Hepatocyte (in vitro differentiated cells): ENCODE results near the gene CHID1. TPM values are rescaled to one million over a fixed set of nuclear protein-coding genes. Genes with fewer than 3 reads are reported as not detected.

ENCODE experiments used
- DNase-seq: peaks from one replicate; pipeline ENCODE4 v3.0.0-alpha.2; 2016; ENCODE audit warnings: low spot score
- H2AFZ ChIP-seq: fragments of 200-600 bp; sonication (generic); 2 replicates; pipeline ENCODE4 v1.6.0; 2016; ENCODE audit warnings: antibody characterized with exemption, mild to moderate bottlenecking
- H3K27ac ChIP-seq: fragments of 200-600 bp; sonication (generic); 2 replicates; pipeline ENCODE4 v1.5.1; 2016; ENCODE audit warnings: mild to moderate bottlenecking
- H3K27me3 ChIP-seq: fragments of 200-600 bp; sonication (generic); 2 replicates; pipeline ENCODE4 v1.6.1; 2016
- H3K36me3 ChIP-seq: fragments of 200-600 bp; sonication (generic); replicated peaks from 2 replicates; pipeline ENCODE4 v1.5.1; 2016; ENCODE audit warnings: low read depth; ENCODE audit not compliant: insufficient read depth
- H3K4me1 ChIP-seq: fragments of 200-600 bp; sonication (generic); 2 replicates; pipeline ENCODE4 v1.5.1; 2016; ENCODE audit warnings: mild to moderate bottlenecking, moderate library complexity; ENCODE audit not compliant: insufficient read depth
- H3K4me2 ChIP-seq: fragments of 200-600 bp; sonication (generic); 2 replicates; pipeline ENCODE4 v1.6.0; 2016
- H3K4me3 ChIP-seq: fragments of 200-600 bp; sonication (generic); 2 replicates; pipeline ENCODE4 v1.5.1; 2016; ENCODE audit warnings: mild to moderate bottlenecking
- H3K79me2 ChIP-seq: fragments of 200-600 bp; sonication (generic); 2 replicates; pipeline ENCODE4 v1.6.0; 2017; ENCODE audit warnings: mild to moderate bottlenecking
- H3K9me2 ChIP-seq: fragments of 200-600 bp; sonication (generic); replicated peaks from 2 replicates; pipeline ENCODE4 v1.6.0; 2017; ENCODE audit warnings: mild to moderate bottlenecking; ENCODE audit not compliant: insufficient read depth
- H3K9me3 ChIP-seq: fragments of 200-600 bp; sonication (generic); 2 replicates; pipeline ENCODE4 v1.5.1; 2016; ENCODE audit warnings: low read depth, mild to moderate bottlenecking
- H4K20me1 ChIP-seq: fragments of 200-600 bp; sonication (generic); 2 replicates; pipeline ENCODE4 v1.6.0; 2016; ENCODE audit warnings: mild to moderate bottlenecking; ENCODE audit not compliant: insufficient read depth, poor library complexity, severe bottlenecking
- EZH2 ChIP-seq: fragments of 200-600 bp; sonication (generic); IDR thresholded peaks from 2 replicates; pipeline ENCODE4 v1.6.1; 2016; ENCODE audit warnings: antibody characterized with exemption, mild to moderate bottlenecking, borderline replicate concordance
- EZH2phosphoT487 ChIP-seq: fragments of 200-600 bp; sonication (generic); IDR thresholded peaks from one replicate; pipeline ENCODE4 v1.6.1; 2018; ENCODE audit warnings: antibody characterized with exemption, mild to moderate bottlenecking, low read depth, moderate library complexity; ENCODE audit not compliant: unreplicated experiment, severe bottlenecking
- WGBS: methylation state at CpG from one replicate; pipeline ENCODE4 v1.1.6; 2016; ENCODE audit warnings: low lambda C conversion rate; ENCODE audit errors: missing lambda C conversion rate; 5-methylcytosine and 5-hydroxymethylcytosine counted together
- polyA plus RNA-seq: library from polyadenylated mRNA; unstranded; fragments of >200 nt; fragmentation: Nextera tagmentation; extraction: Ambion mirVana; gene quantifications from 2 replicates; pipeline ENCODE4 v1.2.1, GENCODE V29; 2016
- total RNA-seq: library from RNA; depleted of rRNA; stranded (reverse); fragments of >200 nt; gene quantifications from 2 replicates; pipeline ENCODE4 v1.2.3, GENCODE V29; 2014
- TF ChIP-seq, protein P1 (sequence below): fragments of 200-600 bp; sonication (generic); IDR thresholded peaks from 2 replicates; pipeline ENCODE4 v1.5.1; 2016; ENCODE audit warnings: antibody characterized with exemption, mild to moderate bottlenecking; ENCODE audit not compliant: poor library complexity

The CHID1 gene
- total and polyA plus RNA-seq, 2 experiments from 2014 or later: 92.4 to 155 TPM

DNA sequence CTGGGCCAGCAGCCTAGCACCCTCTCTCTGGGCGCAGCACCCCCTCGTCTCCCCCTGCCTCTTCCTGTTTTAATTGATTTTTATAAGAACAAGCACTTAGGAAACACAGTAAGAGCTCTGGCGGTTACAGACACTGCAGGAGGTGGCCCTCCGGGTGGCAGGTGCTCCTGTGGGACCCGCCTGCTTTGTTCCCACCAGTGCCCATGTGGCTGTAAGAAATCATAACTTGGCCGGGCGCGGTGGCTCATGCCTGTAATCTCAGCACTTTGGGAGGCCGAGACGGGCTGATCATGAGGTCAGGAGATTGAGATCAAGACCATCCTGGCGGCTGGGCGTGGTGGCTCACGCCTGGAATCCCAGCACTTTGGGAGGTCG lies 49.5 kb downstream of the CHID1 start:
- no peak overlapping the region for H3K27ac ChIP-seq

DNA sequence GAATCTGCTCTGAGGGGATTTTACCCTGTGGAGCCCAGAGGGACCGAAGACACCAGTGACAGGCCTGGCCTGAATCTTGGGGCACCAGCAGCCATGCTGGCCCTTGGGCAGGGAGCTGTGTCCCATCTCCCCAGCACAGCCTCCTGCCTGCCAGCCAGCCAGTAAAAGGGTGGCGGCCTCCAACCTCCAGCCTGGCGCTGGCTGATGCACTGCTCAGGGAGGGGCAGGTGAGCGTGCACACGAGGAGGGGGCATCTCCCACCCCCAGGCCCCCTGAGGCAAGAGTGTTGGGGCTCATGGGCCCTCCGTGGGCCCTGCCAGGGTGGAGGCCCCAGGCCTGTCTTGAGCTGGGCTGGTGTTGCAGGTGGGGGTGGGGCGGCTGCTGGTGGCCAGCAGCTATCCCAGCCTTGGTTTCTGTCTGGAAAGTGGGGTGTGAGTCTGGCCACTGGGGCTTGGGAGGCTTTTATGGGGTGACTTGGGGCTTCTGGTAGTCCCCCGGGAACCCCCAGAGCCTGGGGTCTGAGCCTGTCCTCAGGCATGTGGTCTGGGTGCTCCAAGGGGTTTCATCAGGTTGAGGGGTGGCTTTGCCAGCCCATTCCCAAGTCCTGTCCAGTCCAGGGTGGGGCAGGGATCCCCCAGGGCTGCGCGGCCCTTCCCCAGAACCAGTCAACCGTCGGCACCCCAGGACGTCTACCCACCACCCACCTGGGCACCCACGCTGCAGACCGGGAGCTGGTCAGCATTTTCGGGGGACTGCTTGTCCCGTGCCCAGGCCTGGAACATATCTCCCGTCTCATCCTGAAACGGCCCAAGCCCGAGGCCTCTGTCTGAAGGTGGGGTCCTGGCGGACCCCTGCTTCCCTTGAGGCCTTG lies 50.1 kb downstream of the CHID1 start:
- WGBS: 88% methylated on average over 21 of the region's 21 CpGs
- H3K4me3 ChIP-seq: no peak overlapping the region
- no peak overlapping the region for H2AFZ ChIP-seq
- no peaks in the 10 kb centered on the region for H4K20me1 ChIP-seq
- H3K27me3 ChIP-seq: no peaks in the 10 kb centered on the region
- H3K9me2 ChIP-seq: no peaks in the 10 kb centered on the region
- H3K27ac ChIP-seq: peak overlapping the region; percentile 76
- H3K79me2 ChIP-seq: no peaks in the 10 kb centered on the region
- no peaks in the 10 kb centered on the region for H3K36me3 ChIP-seq
- H3K4me1 ChIP-seq: peaks cover 31% of the 10 kb centered on the region
- no peak for DNase-seq
- TF ChIP-seq EZH2 (no peak), EZH2phosphoT487 (no peak)
- TF ChIP-seq, protein P1, sequence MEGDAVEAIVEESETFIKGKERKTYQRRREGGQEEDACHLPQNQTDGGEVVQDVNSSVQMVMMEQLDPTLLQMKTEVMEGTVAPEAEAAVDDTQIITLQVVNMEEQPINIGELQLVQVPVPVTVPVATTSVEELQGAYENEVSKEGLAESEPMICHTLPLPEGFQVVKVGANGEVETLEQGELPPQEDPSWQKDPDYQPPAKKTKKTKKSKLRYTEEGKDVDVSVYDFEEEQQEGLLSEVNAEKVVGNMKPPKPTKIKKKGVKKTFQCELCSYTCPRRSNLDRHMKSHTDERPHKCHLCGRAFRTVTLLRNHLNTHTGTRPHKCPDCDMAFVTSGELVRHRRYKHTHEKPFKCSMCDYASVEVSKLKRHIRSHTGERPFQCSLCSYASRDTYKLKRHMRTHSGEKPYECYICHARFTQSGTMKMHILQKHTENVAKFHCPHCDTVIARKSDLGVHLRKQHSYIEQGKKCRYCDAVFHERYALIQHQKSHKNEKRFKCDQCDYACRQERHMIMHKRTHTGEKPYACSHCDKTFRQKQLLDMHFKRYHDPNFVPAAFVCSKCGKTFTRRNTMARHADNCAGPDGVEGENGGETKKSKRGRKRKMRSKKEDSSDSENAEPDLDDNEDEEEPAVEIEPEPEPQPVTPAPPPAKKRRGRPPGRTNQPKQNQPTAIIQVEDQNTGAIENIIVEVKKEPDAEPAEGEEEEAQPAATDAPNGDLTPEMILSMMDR: no peak
- H3K4me2 ChIP-seq: peak overlapping the region; percentile 67
- no peaks in the 10 kb centered on the region for H3K9me3 ChIP-seq

More for the DNA sequence above, 49.5 kb downstream of the CHID1 start:
- Histone ChIP-seq H3K4me1 (peaks cover 31% of the 10 kb centered on the region), H3K9me3 (no peaks in the 10 kb centered on the region), H3K36me3 (no peaks in the 10 kb centered on the region), H3K79me2 (no peaks in the 10 kb centered on the region), H3K4me2 (no peak overlapping the region), H4K20me1 (no peaks in the 10 kb centered on the region), H3K27me3 (no peaks in the 10 kb centered on the region), H3K4me3 (no peak overlapping the region), H2AFZ (no peak overlapping the region), H3K9me2 (no peaks in the 10 kb centered on the region)
- WGBS: 92% methylated on average over 14 of the region's 14 CpGs
- no peak for DNase-seq
- TF ChIP-seq EZH2: no peak
- no peak for TF ChIP-seq EZH2phosphoT487
- TF ChIP-seq, protein P1: no peak

DNA sequence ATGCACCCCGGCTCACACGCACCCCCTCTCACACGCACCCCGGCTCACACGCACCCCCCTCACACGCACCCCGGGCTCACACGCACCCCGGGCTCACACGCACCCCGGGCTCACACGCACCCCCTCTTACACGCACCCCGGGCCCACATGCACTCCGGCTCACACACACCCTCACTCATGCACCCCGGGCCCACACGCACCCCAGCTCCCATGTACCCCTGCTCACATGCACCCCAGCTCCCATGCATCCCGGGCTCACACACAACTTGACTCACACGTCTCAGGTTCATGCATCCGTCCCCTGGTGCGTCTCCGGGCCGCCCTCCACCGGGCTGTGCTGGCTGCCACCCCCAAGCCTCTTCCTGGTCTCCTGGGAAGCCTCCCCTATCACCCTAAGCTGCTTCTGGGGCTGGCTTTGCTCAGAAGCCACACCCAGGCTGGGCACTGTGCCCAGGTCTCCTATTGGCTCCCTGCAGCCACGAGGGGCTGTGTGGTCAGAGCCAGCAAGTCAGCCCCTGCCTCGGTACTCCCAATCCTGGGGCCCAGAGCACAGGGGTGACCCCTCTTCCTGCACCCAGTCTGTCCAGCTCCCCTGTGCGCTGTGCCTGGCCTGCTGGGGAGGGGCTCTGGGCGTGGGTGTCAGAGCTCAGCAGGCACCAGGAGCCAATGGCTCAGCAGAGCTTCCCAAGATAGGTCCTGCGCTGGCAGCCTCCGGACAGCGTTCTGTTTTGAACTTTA lies 51.0 kb downstream of the CHID1 start:
- peaks cover 31% of the 10 kb centered on the region for H3K4me1 ChIP-seq
- no peaks in the 10 kb centered on the region for H3K9me3 ChIP-seq
- H3K27ac ChIP-seq: peak overlapping the region; percentile 76
- H4K20me1 ChIP-seq: no peaks in the 10 kb centered on the region
- no peaks in the 10 kb centered on the region for H3K9me2 ChIP-seq
- no peaks in the 10 kb centered on the region for H3K36me3 ChIP-seq
- H3K79me2 ChIP-seq: no peaks in the 10 kb centered on the region
- DNase-seq: peak; percentile 87
- H3K27me3 ChIP-seq: no peaks in the 10 kb centered on the region
- H3K4me2 ChIP-seq: peak overlapping the region; percentile 67
- H3K4me3 ChIP-seq: no peak overlapping the region
- no peak overlapping the region for H2AFZ ChIP-seq
- 60% methylated on average over 14 of the region's 31 CpGs for WGBS
- TF ChIP-seq EZH2phosphoT487: no peak
- TF ChIP-seq, protein P1: no peak
- no peak for TF ChIP-seq EZH2
